Measurements from ENCODE around the gene ZFYVE28. TPM values are rescaled to one million over a fixed set of nuclear protein-coding genes. Genes with fewer than 3 reads are reported as not detected.

Gene ZFYVE28
- polyA plus RNA-seq, 1 of the 3 experiments (the other 2 are of a cell fraction) = 3.2 TPM

- H3K4me3 ChIP-seq (ENCODE audit: low read depth in 2 of 2, low read length in 1 of 2) = no peak overlapping the region
- DNase-seq = no peak
- no peaks in the 10 kb centered on the region for H3K36me3 ChIP-seq (replicated peaks in 1 of 2; ENCODE audit: control insufficient read depth in 1 of 2, insufficient read depth in 2 of 2, low read length in 1 of 2)
- no peak overlapping the region for H3K27ac ChIP-seq (ENCODE audit: low read depth in 2 of 2, low read length in 1 of 2)
- H3K79me2 ChIP-seq (ENCODE audit: insufficient read depth) = no peaks in the 10 kb centered on the region
- CTCF ChIA-PET = interaction anchor here (0.8 to 1.0 kb wide), 3 partner anchors 10 to 189 kb away, joined by 3 read pairs; partner anchors contain the start of gene CFAP99
- H4K20me1 ChIP-seq (ENCODE audit: insufficient read depth) = no peaks in the 10 kb centered on the region
- H3K9me2 ChIP-seq = no peaks in the 10 kb centered on the region
- POLR2A ChIA-PET = no interaction called here
- TF ChIP-seq RXRA (IDR thresholded peaks at IDR 0.05; ENCODE audit: borderline replicate concordance, low read depth) (no peak), FOSL2 (IDR thresholded peaks at IDR 0.05; ENCODE audit: borderline replicate concordance, low read depth) (no peak), ELF1 (IDR thresholded peaks at IDR 0.05) (no peak), CHD2 (IDR thresholded peaks at IDR 0.05; ENCODE audit: low read length, partially characterized antibody) (no peak), RAD21 (IDR thresholded peaks at IDR 0.05; ENCODE audit: low read length) (no peak), CTCF (IDR thresholded peaks at IDR 0.05) (no peak), USF2 (IDR thresholded peaks at IDR 0.05; ENCODE audit: borderline replicate concordance, low read depth, low read length) (no peak), TAF1 (IDR thresholded peaks at IDR 0.05; ENCODE audit: borderline replicate concordance, low read depth, low read length) (no peak)
- H3F3A ChIP-seq (replicated peaks; ENCODE audit: insufficient read depth) = peaks cover 11% of the 10 kb centered on the region
- no peak overlapping the region for H2AFZ ChIP-seq (ENCODE audit: low read depth)
- 83% methylated on average over 10 of the region's 10 CpGs for WGBS (ENCODE audit: low lambda C conversion rate)
- H3K4me1 ChIP-seq (ENCODE audit: control insufficient read depth in 1 of 2, insufficient read depth in 2 of 2, low read depth in 1 of 2, low read length in 1 of 2) = peaks cover 5 to 24% of the 10 kb centered on the region in 2 experiments; a peak in 2 of 4 replicates
- H3K4me2 ChIP-seq = no peak overlapping the region
- no peaks in the 10 kb centered on the region for H3K27me3 ChIP-seq (ENCODE audit: insufficient read depth)
- H3K9me3 ChIP-seq = no peaks in the 10 kb centered on the region
- no peak overlapping the region for H3K9ac ChIP-seq
These were observed 9.5 kb downstream of the ZFYVE28 start for GRCh38 chr4:2408976-2409375.

- no peak for DNase-seq
- no peak overlapping the region for H2AFZ ChIP-seq (ENCODE audit: low read depth)
- 89% methylated on average over 9 of the region's 15 CpGs for WGBS (ENCODE audit: low lambda C conversion rate)
These were observed 10.0 kb downstream of the ZFYVE28 start for GRCh38 chr4:2408401-2408958.

More at GRCh38 chr4:2408401-2408958, 10.0 kb downstream of the ZFYVE28 start:
- CTCF ChIA-PET = interaction anchor here (0.8 to 1.0 kb wide), 3 partner anchors 10 to 189 kb away, joined by 3 read pairs; partner anchors contain the start of gene CFAP99
- POLR2A ChIA-PET = no interaction called here
- H3K9me2 ChIP-seq = no peaks in the 10 kb centered on the region
- no peaks in the 10 kb centered on the region for H3K36me3 ChIP-seq (replicated peaks in 1 of 2; ENCODE audit: control insufficient read depth in 1 of 2, insufficient read depth in 2 of 2, low read length in 1 of 2)
- H3K9ac ChIP-seq = no peak overlapping the region
- H3K4me3 ChIP-seq (ENCODE audit: low read depth in 2 of 2, low read length in 1 of 2) = no peak overlapping the region
- no peaks in the 10 kb centered on the region for H3K79me2 ChIP-seq (ENCODE audit: insufficient read depth)
- no peaks in the 10 kb centered on the region for H3K9me3 ChIP-seq
- no peaks in the 10 kb centered on the region for H3K27me3 ChIP-seq (ENCODE audit: insufficient read depth)
- H3K4me1 ChIP-seq (ENCODE audit: control insufficient read depth in 1 of 2, insufficient read depth in 2 of 2, low read depth in 1 of 2, low read length in 1 of 2) = peaks cover under 1 to 19% of the 10 kb centered on the region in 2 experiments; a peak in 2 of 4 replicates
- peaks cover 11% of the 10 kb centered on the region for H3F3A ChIP-seq (replicated peaks; ENCODE audit: insufficient read depth)
- no peaks in the 10 kb centered on the region for H4K20me1 ChIP-seq (ENCODE audit: insufficient read depth)
- TF ChIP-seq FOXJ3 (CRISPR knock-in tag; IDR thresholded peaks at IDR 0.05) = no peak
- no peak for TF ChIP-seq RAD21 (IDR thresholded peaks at IDR 0.05; ENCODE audit: low read length)
- no peak for TF ChIP-seq RCOR1 (IDR thresholded peaks at IDR 0.05; ENCODE audit: low read length)
- TF ChIP-seq, protein P1, sequence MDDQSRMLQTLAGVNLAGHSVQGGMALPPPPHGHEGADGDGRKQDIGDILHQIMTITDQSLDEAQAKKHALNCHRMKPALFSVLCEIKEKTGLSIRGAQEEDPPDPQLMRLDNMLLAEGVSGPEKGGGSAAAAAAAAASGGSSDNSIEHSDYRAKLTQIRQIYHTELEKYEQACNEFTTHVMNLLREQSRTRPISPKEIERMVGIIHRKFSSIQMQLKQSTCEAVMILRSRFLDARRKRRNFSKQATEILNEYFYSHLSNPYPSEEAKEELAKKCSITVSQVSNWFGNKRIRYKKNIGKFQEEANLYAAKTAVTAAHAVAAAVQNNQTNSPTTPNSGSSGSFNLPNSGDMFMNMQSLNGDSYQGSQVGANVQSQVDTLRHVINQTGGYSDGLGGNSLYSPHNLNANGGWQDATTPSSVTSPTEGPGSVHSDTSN (IDR thresholded peaks at IDR 0.05) = no peak
- no peak overlapping the region for H3K4me2 ChIP-seq
- H3K27ac ChIP-seq (ENCODE audit: low read depth in 2 of 2, low read length in 1 of 2) = no peak overlapping the region

Data from SK-N-SH (cell line).